SU-DHL-6 (cell line): ENCODE results near the gene ELMO2.

Experiments used
- H2AFZ ChIP-seq: fragments of 200-600 bp; sonication (generic); 2 replicates; pipeline ENCODE4 v1.6.1; 2014; ENCODE audit warnings: low read depth, mild to moderate bottlenecking, moderate library complexity, mixed read lengths, antibody characterized with exemption, low read length; ENCODE audit not compliant: severe bottlenecking
- H3F3A ChIP-seq: fragments of 200-600 bp; shearing (Covaris generic); 2 replicates; pipeline ENCODE4 v1.6.0; 2016; ENCODE audit warnings: antibody characterized with exemption, mild to moderate bottlenecking; ENCODE audit not compliant: insufficient read depth
- H3K27ac ChIP-seq: fragments of 200-600 bp; sonication (generic); 2 replicates; pipeline ENCODE4 v1.5.1; 2016; ENCODE audit warnings: low read depth, mild to moderate bottlenecking, low read length, moderate library complexity, mixed read lengths
- H3K27me3 ChIP-seq: fragments of 200-600 bp; sonication (generic), shearing (Covaris generic); 2 replicates; pipeline ENCODE4 v1.6.0; 2014; ENCODE audit warnings: mild to moderate bottlenecking, low read length
- H3K36me3 ChIP-seq: fragments of 200-600 bp; sonication (generic); 2 replicates; pipeline ENCODE4 v1.6.1; 2014; ENCODE audit warnings: mild to moderate bottlenecking, low read length, mixed read lengths
- H3K4me2 ChIP-seq: fragments of 300-600, 200-600 bp; shearing (Covaris generic), sonication (generic); 2 replicates; pipeline ENCODE4 v1.6.0; 2014; ENCODE audit warnings: low read length, low read depth, mild to moderate bottlenecking; ENCODE audit not compliant: poor library complexity, severe bottlenecking
- H3K4me3 ChIP-seq: fragments of 200-600 bp; sonication (generic); 2 replicates; pipeline ENCODE4 v1.5.1; 2014; ENCODE audit warnings: antibody characterized with exemption, low read length, mild to moderate bottlenecking, mixed read lengths; ENCODE audit not compliant: insufficient read depth, poor library complexity, severe bottlenecking
- H3K79me2 ChIP-seq: fragments of 200-600 bp; sonication (generic); 2 replicates; pipeline ENCODE4 v1.6.1; 2014; ENCODE audit warnings: mild to moderate bottlenecking, low read length, moderate library complexity; ENCODE audit not compliant: insufficient read depth
- H3K9ac ChIP-seq: fragments of 200-600 bp; sonication (generic); 2 replicates; pipeline ENCODE4 v1.7.0; 2014; ENCODE audit warnings: mild to moderate bottlenecking, low read length
- H3K9me2 ChIP-seq: fragments of 200-600 bp; sonication (generic); replicated peaks from 2 replicates; pipeline ENCODE4 v1.6.1; 2014; ENCODE audit warnings: low read length; ENCODE audit not compliant: insufficient read depth
- H3K9me3 ChIP-seq: fragments of 200-600 bp; sonication (generic); 2 replicates; pipeline ENCODE4 v1.6.1; 2014; ENCODE audit warnings: low read length, mixed read lengths; ENCODE audit not compliant: insufficient read depth
- H4K20me1 ChIP-seq: fragments of 200-600 bp; sonication (generic); 2 replicates; pipeline ENCODE4 v1.6.1; 2014; ENCODE audit warnings: low read depth, mild to moderate bottlenecking, antibody characterized with exemption, low read length, moderate library complexity, mixed read lengths
- EZH2phosphoT487 ChIP-seq: fragments of 200-600 bp; sonication (generic), shearing (Covaris generic); conservative IDR thresholded peaks from 2 replicates; pipeline ENCODE4 v1.6.1; 2018; ENCODE audit warnings: mild to moderate bottlenecking, antibody characterized with exemption, low read length, moderate library complexity, mixed read lengths
- TF ChIP-seq, protein P1 (sequence below): fragments of 200-600 bp; sonication (generic); IDR thresholded peaks from one replicate; pipeline ENCODE4 v1.5.1; 2017; ENCODE audit warnings: antibody characterized with exemption, mild to moderate bottlenecking, low read length, moderate library complexity; ENCODE audit not compliant: insufficient read depth, poor library complexity, severe bottlenecking

ELMO2 gene

DNA sequence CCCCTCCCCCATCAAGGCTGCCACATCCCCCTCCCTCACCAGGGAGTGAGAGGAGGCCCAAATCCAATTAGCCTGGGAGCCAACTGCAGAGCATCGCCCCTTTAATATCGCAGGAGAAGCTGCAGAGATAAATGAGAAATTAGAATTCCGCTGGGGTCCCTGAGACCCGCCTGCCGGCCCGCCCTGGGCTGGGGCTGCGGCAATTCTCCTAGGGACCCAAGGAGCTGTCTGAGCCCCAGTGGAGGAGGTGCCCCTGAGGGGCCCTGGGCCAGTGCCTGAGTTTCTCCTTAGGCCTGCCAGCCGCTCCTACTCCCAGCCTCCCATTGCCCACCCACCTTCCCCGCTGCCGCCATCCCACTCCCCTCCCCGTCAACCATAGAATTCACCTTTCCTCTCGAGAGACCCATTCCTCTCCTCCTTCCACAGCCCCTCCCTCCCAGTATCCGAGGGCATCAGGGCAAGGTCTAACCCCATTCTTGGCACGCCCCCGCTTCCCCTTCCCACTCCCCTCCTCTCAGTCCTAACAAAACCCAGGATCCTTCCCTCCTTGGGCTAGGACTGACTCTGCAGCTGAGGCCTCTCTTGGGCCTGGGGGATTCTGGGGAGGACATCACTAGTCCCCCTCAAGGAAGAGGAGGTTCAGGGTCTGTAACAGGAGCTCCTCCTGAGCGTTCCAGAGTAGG, 78.1 kb downstream of the ELMO2 start:
- H4K20me1 ChIP-seq, result no peaks in the 10 kb centered on the region
- no peak overlapping the region for H3K27ac ChIP-seq
- TF ChIP-seq EZH2phosphoT487, result no peak
- TF ChIP-seq, protein P1, sequence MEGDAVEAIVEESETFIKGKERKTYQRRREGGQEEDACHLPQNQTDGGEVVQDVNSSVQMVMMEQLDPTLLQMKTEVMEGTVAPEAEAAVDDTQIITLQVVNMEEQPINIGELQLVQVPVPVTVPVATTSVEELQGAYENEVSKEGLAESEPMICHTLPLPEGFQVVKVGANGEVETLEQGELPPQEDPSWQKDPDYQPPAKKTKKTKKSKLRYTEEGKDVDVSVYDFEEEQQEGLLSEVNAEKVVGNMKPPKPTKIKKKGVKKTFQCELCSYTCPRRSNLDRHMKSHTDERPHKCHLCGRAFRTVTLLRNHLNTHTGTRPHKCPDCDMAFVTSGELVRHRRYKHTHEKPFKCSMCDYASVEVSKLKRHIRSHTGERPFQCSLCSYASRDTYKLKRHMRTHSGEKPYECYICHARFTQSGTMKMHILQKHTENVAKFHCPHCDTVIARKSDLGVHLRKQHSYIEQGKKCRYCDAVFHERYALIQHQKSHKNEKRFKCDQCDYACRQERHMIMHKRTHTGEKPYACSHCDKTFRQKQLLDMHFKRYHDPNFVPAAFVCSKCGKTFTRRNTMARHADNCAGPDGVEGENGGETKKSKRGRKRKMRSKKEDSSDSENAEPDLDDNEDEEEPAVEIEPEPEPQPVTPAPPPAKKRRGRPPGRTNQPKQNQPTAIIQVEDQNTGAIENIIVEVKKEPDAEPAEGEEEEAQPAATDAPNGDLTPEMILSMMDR, result no peak
- no peak overlapping the region for H3K9ac ChIP-seq
- H3K36me3 ChIP-seq, result no peaks in the 10 kb centered on the region
- no peaks in the 10 kb centered on the region for H3K9me2 ChIP-seq
- H3K9me3 ChIP-seq, result no peaks in the 10 kb centered on the region
- no peak overlapping the region for H3K4me3 ChIP-seq
- H3K4me2 ChIP-seq, result no peak overlapping the region
- no peaks in the 10 kb centered on the region for H3K27me3 ChIP-seq
- H2AFZ ChIP-seq, result no peak overlapping the region
- H3F3A ChIP-seq, result no peaks in the 10 kb centered on the region
- H3K79me2 ChIP-seq, result no peaks in the 10 kb centered on the region

DNA sequence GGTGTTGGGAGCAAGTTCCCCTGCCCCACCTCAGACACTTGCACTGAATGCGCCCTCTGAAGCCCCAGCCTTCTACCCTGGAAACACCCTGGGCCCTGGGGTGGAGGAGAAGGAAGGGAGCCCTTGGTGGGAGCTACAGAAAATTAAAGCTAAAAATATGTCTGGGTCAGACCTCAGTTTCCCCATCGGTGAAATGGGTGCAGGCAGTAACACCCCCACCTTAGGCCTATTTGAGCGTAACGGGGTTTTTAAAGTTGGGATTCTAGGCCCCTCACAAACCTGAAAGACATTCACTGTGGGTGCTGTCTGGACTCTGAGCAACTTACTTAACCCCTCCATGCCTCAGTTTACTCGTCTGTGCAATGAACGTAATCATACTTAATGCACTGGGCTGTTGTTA, 78.9 kb downstream of the ELMO2 start:
- Histone ChIP-seq H3K9me3 (no peaks in the 10 kb centered on the region), H4K20me1 (no peaks in the 10 kb centered on the region), H3K27me3 (no peaks in the 10 kb centered on the region), H3K27ac (no peak overlapping the region), H3K4me2 (no peak overlapping the region), H2AFZ (no peak overlapping the region), H3K4me3 (no peak overlapping the region), H3K79me2 (no peaks in the 10 kb centered on the region), H3K9ac (no peak overlapping the region), H3F3A (no peaks in the 10 kb centered on the region), H3K9me2 (no peaks in the 10 kb centered on the region), H3K36me3 (no peaks in the 10 kb centered on the region)
- TF ChIP-seq, protein P1, result no peak
- no peak for TF ChIP-seq EZH2phosphoT487

DNA sequence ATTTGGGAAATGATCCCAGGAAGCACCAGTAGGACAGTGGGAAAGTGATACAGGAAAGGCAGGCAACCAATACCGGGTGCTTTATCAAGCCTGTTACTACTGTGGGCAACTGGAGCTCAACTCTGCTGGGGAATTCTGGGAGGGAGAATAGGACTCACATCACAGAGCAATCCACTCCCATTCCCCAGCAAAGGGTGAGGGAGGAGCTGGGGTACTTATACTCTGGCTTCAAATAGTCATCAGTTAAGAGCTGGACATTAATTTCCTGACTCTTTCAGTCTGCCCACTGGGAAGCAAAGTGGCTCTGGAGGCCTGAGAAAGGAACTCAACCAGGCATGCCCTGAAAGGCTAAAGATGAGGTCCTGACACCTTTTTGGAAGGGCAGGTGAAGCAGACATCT, 80.6 kb downstream of the ELMO2 start:
- Histone ChIP-seq H3K36me3 (no peaks in the 10 kb centered on the region), H3K9me2 (no peaks in the 10 kb centered on the region), H2AFZ (no peak overlapping the region), H3K4me3 (no peak overlapping the region), H3F3A (no peaks in the 10 kb centered on the region), H3K4me2 (no peak overlapping the region), H4K20me1 (no peaks in the 10 kb centered on the region), H3K9me3 (no peaks in the 10 kb centered on the region), H3K27me3 (no peaks in the 10 kb centered on the region), H3K27ac (no peak overlapping the region), H3K9ac (no peak overlapping the region), H3K79me2 (no peaks in the 10 kb centered on the region)
- TF ChIP-seq, protein P1, result no peak
- no peak for TF ChIP-seq EZH2phosphoT487
